GM23338 (cell line): ENCODE measurements around the gene ATAD1. TPM values are rescaled to one million over a fixed set of nuclear protein-coding genes. Genes with fewer than 3 reads are reported as not detected.
"Not testable (repeated sequence)": the region's sequence is repeated elsewhere in the genome, so short reads cannot be mapped to it uniquely, and the experiment has no call there.

Source experiments
- ATAC-seq: fragments of 200-7000 bp; cut with Tn5 transposase; 3 replicates; pipeline ENCODE4 v1.9.1; 2020
- DNase-seq: peaks from one replicate; pipeline ENCODE4 v3.0.0-alpha.2; 2015; ENCODE audit warnings: low spot score
- H2AFZ ChIP-seq: fragments of 200-600 bp; sonication (generic); 2 replicates; pipeline ENCODE4 v1.8.0; 2016; ENCODE audit warnings: antibody characterized with exemption, mild to moderate bottlenecking, moderate library complexity
- H3F3A ChIP-seq: fragments of 200-600 bp; sonication (generic); replicated peaks from 2 replicates; pipeline ENCODE4 v1.8.0; 2017; ENCODE audit warnings: antibody characterized with exemption, mixed run types, low read depth
- H3K27ac ChIP-seq: fragments of 200-600 bp; sonication (generic); 2 replicates; pipeline ENCODE4 v1.6.1; 2016; ENCODE audit warnings: low read depth
- H3K27me3 ChIP-seq: fragments of 200-600 bp; sonication (generic); 2 replicates; pipeline ENCODE4 v1.8.0; 2016; ENCODE audit warnings: mild to moderate bottlenecking, mixed run types, moderate library complexity; ENCODE audit not compliant: insufficient read depth
- H3K36me3 ChIP-seq: fragments of 200-600 bp; sonication (generic); 2 replicates; pipeline ENCODE4 v1.8.0; 2016; ENCODE audit warnings: mild to moderate bottlenecking; ENCODE audit not compliant: insufficient read depth
- H3K4me1 ChIP-seq: fragments of 200-600 bp; sonication (generic); 2 replicates; pipeline ENCODE4 v1.8.0; 2016; ENCODE audit warnings: mild to moderate bottlenecking, moderate library complexity; ENCODE audit not compliant: insufficient read depth
- H3K4me2 ChIP-seq: fragments of 200-600 bp; sonication (generic); 2 replicates; pipeline ENCODE4 v1.7.1; 2017; ENCODE audit warnings: mixed run types
- H3K4me3 ChIP-seq: fragments of 200-600 bp; sonication (generic); 2 replicates; pipeline ENCODE4 v1.6.1; 2016; ENCODE audit warnings: mixed run types
- H3K79me2 ChIP-seq: fragments of 200-600 bp; sonication (generic); replicated peaks from 2 replicates; pipeline ENCODE4 v1.8.0; 2017; ENCODE audit warnings: mild to moderate bottlenecking; ENCODE audit not compliant: insufficient read depth
- H3K9me2 ChIP-seq: fragments of 200-600 bp; sonication (generic); 2 replicates; pipeline ENCODE4 v1.8.0; 2017; ENCODE audit not compliant: insufficient read depth
- H4K20me1 ChIP-seq: fragments of 200-600 bp; sonication (generic); replicated peaks from 2 replicates; pipeline ENCODE4 v1.8.0; 2017; ENCODE audit warnings: mild to moderate bottlenecking; ENCODE audit not compliant: insufficient read depth
- H3K27ac Mint-ChIP-seq: 2 replicates; pipeline ENCODE4 v1.8.0; 2020; ENCODE audit warnings: inconsistent platforms, mild to moderate bottlenecking, moderate library complexity, mixed read lengths
- H3K27me3 Mint-ChIP-seq: 3 replicates; pipeline ENCODE4 v1.8.0; 2022; ENCODE audit warnings: low read depth, mild to moderate bottlenecking, moderate library complexity, mixed read lengths, inconsistent platforms; ENCODE audit not compliant: insufficient read depth, poor library complexity
- H3K36me3 Mint-ChIP-seq: 3 replicates; pipeline ENCODE4 v1.8.0; 2021; ENCODE audit warnings: low read depth, mild to moderate bottlenecking, inconsistent platforms, moderate library complexity, mixed read lengths
- H3K4me1 Mint-ChIP-seq: 3 replicates; pipeline ENCODE4 v1.8.0; 2020; ENCODE audit warnings: mild to moderate bottlenecking, inconsistent platforms, mixed read lengths
- H3K4me3 Mint-ChIP-seq: 3 replicates; pipeline ENCODE4 v1.8.0; 2021; ENCODE audit warnings: moderate library complexity, mild to moderate bottlenecking, inconsistent platforms, mixed read lengths
- H3K9me3 Mint-ChIP-seq: 3 replicates; pipeline ENCODE4 v1.8.0; 2020; ENCODE audit warnings: moderate library complexity, mild to moderate bottlenecking, inconsistent platforms, mixed read lengths
- CREB1 ChIP-seq: fragments of 250-450 bp; sonication (Bioruptor Pico); IDR thresholded peaks from 2 replicates; pipeline ENCODE4 v1.5.0; 2020; ENCODE audit warnings: low read depth, mild to moderate bottlenecking, moderate library complexity
- EZH2 ChIP-seq: fragments of 200-600 bp; sonication (generic); IDR thresholded peaks from one replicate; pipeline ENCODE4 v1.8.0; 2017; ENCODE audit warnings: antibody characterized with exemption, mild to moderate bottlenecking, low read depth; ENCODE audit not compliant: unreplicated experiment
- EZH2phosphoT487 ChIP-seq: fragments of 200-600 bp; sonication (generic); IDR thresholded peaks from one replicate; pipeline ENCODE4 v1.8.1; 2018; ENCODE audit warnings: antibody characterized with exemption; ENCODE audit not compliant: unreplicated experiment
- JUNB ChIP-seq: IDR thresholded peaks from one replicate; pipeline ENCODE4 v1.6.1; 2016; ENCODE audit warnings: antibody characterized with exemption; ENCODE audit not compliant: unreplicated experiment
- NANOG ChIP-seq: IDR thresholded peaks from 2 replicates; pipeline ENCODE4 v1.6.1; 2016; ENCODE audit warnings: antibody characterized with exemption, borderline replicate concordance
- POLR2AphosphoS5 ChIP-seq: IDR thresholded peaks from 2 replicates; pipeline ENCODE4 v1.6.1; 2016; ENCODE audit warnings: antibody characterized with exemption, low read depth
- REST ChIP-seq: IDR thresholded peaks from one replicate; pipeline ENCODE4 v1.6.1; 2018; ENCODE audit warnings: antibody characterized with exemption; ENCODE audit not compliant: unreplicated experiment
- STAT1 ChIP-seq: IDR thresholded peaks from one replicate; pipeline ENCODE4 v1.6.1; 2016; ENCODE audit warnings: antibody characterized with exemption; ENCODE audit not compliant: unreplicated experiment
- ZNF114 ChIP-seq: fragments of 250-450 bp; sonication (Bioruptor Pico); IDR thresholded peaks from 2 replicates; pipeline ENCODE4 v1.5.0; 2020; ENCODE audit warnings: mild to moderate bottlenecking, moderate library complexity
- ZNF331 ChIP-seq: fragments of 250-450 bp; sonication (Bioruptor Pico); IDR thresholded peaks from 2 replicates; pipeline ENCODE4 v1.5.0; 2020; ENCODE audit warnings: low read depth, mild to moderate bottlenecking, moderate library complexity
- polyA plus RNA-seq: library from polyadenylated mRNA; unstranded; fragments of >200 nt; fragmentation: Nextera tagmentation; extraction: Ambion mirVana; gene quantifications from 2 replicates; pipeline ENCODE4 v1.2.1, GENCODE V29; 2016
- total RNA-seq: library from RNA; depleted of rRNA; stranded (reverse); fragments of >200 nt; shearing (Covaris generic); gene quantifications from 2 replicates; pipeline ENCODE4 v1.2.3, GENCODE V29; 2014
- TF ChIP-seq, protein P1 (sequence below): IDR thresholded peaks from 2 replicates; pipeline ENCODE4 v1.6.1; 2016; ENCODE audit warnings: antibody characterized with exemption

ATAD1 gene
- total and polyA plus RNA-seq, 2 experiments from 2014 or later: 30.3 to 49.6 TPM

DNA sequence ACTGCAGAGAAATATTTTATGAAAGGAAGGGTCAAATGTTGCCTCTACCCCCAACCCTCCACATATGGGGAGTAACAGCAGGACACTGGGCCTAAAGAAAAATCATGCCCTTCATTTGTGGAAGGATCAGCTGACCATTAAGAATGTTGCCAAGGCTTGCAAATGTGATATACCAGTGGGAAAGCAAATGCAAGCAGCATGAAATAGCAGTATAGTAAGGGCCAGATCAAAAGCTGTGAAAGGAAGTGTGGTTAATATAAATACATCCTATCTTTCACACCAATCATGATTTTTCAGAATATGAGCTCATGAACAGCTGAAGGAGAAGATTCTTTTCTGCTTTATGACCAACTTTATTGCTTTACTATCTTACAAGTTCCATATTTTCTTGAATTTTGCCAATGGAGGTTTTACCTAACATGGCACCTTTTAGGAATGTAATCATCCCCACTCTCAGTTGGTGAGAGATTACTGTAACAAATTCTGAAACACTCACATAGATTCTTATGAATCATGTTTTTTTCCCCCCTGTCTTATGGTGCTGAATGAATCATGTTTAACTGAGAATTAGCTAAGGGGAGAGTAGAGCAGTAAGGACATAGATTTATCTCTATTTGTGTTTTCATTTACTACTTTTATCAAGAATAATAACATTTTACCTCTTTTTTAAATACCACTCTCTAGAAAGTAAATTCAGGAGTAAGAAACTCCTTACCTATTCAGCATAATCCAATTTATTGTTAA is 12.1 kb upstream of the ATAD1 start:
- H3F3A ChIP-seq: no peaks in the 10 kb centered on the region
- H3K4me3 Mint-ChIP-seq: no peak overlapping the region
- no peaks in the 10 kb centered on the region for H3K79me2 ChIP-seq
- no peak for TF ChIP-seq ZNF331
- no peak for TF ChIP-seq REST
- no peak for TF ChIP-seq POLR2AphosphoS5
- H3K27ac Mint-ChIP-seq: no peak overlapping the region
- no peaks in the 10 kb centered on the region for H3K36me3 ChIP-seq
- ATAC-seq: no peak
- no peaks in the 10 kb centered on the region for H3K9me3 Mint-ChIP-seq
- H3K27me3 Mint-ChIP-seq: no peaks in the 10 kb centered on the region
- DNase-seq: no peak
- H3K4me1 Mint-ChIP-seq: peaks cover 2% of the 10 kb centered on the region; the same call in 1 of the 3 replicates
- no peaks in the 10 kb centered on the region for H4K20me1 ChIP-seq
- H2AFZ ChIP-seq: no peak overlapping the region
- no peaks in the 10 kb centered on the region for H3K9me2 ChIP-seq
- H3K4me2 ChIP-seq: no peak overlapping the region
- no peak overlapping the region for H3K4me3 ChIP-seq
- H3K36me3 Mint-ChIP-seq: no peaks in the 10 kb centered on the region
- H3K4me1 ChIP-seq: no peaks in the 10 kb centered on the region
- no peak overlapping the region for H3K27ac ChIP-seq
- H3K27me3 ChIP-seq: no peaks in the 10 kb centered on the region

DNA sequence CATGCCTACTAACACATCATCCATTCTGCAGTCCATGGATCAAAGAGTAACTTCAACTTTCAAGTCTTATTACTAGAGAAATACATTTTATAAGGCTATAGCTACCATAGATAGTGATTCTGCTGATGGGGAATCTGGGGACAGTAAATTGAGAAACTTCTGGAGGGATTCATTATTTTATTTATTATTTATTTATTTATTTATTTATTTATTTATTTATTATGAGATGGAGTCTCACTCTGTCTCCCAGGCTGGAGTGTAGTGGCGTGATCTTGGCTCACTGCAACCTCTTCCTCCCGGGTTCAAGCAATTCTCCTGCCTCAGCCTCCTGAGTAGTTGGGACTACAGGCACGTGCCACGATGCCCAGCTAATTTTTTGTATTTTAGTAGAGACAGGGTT is 11.0 kb upstream of the ATAD1 start:
- H3K4me1 Mint-ChIP-seq, H3K79me2 ChIP-seq, H3K27ac ChIP-seq, ATAC-seq, H3K4me3 ChIP-seq, H3K4me2 ChIP-seq, H4K20me1 ChIP-seq, H2AFZ ChIP-seq, H3K9me3 Mint-ChIP-seq, H3K27me3 ChIP-seq, H3K36me3 Mint-ChIP-seq, H3K27ac Mint-ChIP-seq, H3K9me2 ChIP-seq, DNase-seq, H3F3A ChIP-seq, H3K27me3 Mint-ChIP-seq, H3K36me3 ChIP-seq, H3K4me1 ChIP-seq, H3K4me3 Mint-ChIP-seq: not testable (repeated sequence)

DNA sequence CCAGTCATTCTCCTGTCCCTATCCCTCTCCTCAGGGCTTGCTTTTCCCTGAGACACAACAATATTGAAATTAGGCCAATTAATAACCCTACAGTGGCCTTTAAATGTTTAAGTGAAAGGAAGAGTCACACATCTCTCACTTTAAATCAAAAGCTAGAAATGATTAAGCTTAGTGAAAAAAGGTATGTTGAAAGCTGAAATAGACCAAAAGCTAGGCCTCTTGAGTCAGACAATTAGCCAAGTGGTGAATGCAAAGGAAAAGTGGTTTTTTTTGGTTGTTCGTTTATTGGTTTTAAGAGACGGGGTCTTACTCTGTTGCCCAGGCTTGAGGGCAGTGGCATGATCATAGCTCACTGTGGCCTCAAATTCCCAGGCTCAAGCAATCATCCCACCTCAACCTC is 9.7 kb upstream of the ATAD1 start:
- Histone ChIP-seq H3K4me2 (no peak overlapping the region), H3K4me1 (no peaks in the 10 kb centered on the region), H3K4me3 (no peak overlapping the region), H3K9me2 (no peaks in the 10 kb centered on the region), H3K27me3 (no peaks in the 10 kb centered on the region), H4K20me1 (no peaks in the 10 kb centered on the region), H2AFZ (no peak overlapping the region), H3F3A (no peaks in the 10 kb centered on the region), H3K79me2 (no peaks in the 10 kb centered on the region), H3K36me3 (no peaks in the 10 kb centered on the region), H3K27ac (no peak overlapping the region)
- no peaks in the 10 kb centered on the region for H3K27me3 Mint-ChIP-seq
- no peak overlapping the region for H3K4me3 Mint-ChIP-seq
- peaks cover 2% of the 10 kb centered on the region; the same call in 1 of the 3 replicates for H3K4me1 Mint-ChIP-seq
- H3K36me3 Mint-ChIP-seq: no peaks in the 10 kb centered on the region
- H3K9me3 Mint-ChIP-seq: no peaks in the 10 kb centered on the region
- DNase-seq (no peak), ATAC-seq (no peak)
- no peak overlapping the region for H3K27ac Mint-ChIP-seq
- TF ChIP-seq ZNF114 (CRISPR knock-in tag): no peak
- TF ChIP-seq ZNF331: no peak
- no peak for TF ChIP-seq EZH2phosphoT487
- no peak for TF ChIP-seq JUNB
- TF ChIP-seq REST: no peak
- no peak for TF ChIP-seq STAT1
- TF ChIP-seq, protein P1, sequence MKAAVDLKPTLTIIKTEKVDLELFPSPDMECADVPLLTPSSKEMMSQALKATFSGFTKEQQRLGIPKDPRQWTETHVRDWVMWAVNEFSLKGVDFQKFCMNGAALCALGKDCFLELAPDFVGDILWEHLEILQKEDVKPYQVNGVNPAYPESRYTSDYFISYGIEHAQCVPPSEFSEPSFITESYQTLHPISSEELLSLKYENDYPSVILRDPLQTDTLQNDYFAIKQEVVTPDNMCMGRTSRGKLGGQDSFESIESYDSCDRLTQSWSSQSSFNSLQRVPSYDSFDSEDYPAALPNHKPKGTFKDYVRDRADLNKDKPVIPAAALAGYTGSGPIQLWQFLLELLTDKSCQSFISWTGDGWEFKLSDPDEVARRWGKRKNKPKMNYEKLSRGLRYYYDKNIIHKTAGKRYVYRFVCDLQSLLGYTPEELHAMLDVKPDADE: no peak
- no peak for TF ChIP-seq CREB1
- TF ChIP-seq EZH2: no peak
- no peak for TF ChIP-seq POLR2AphosphoS5
- TF ChIP-seq NANOG: no peak
